Psoas muscle (tissue), 8 donors: Measurements from ENCODE around the gene PGLYRP2. TPM values are rescaled to one million over a fixed set of nuclear protein-coding genes. Genes with fewer than 3 reads are reported as not detected.

ENCODE experiments used
- ATAC-seq, 4 donors: fragments of 200-7000 bp; cut with Tn5 transposase; one replicate each; pipeline ENCODE4 v1.9.1; 2020; ENCODE audit warnings: moderate library complexity in 3 of 4, mild to moderate bottlenecking in 2 of 4
- DNase-seq, 2 donors: peaks; one replicate each; pipeline ENCODE4 v3.0.0-alpha.2; 2020
- H3K27ac ChIP-seq: fragments of 200-600 bp; one replicate; pipeline ENCODE4 v1.8.0; 2022
- H3K27me3 ChIP-seq, 3 donors: fragments of 200-600 bp in 1 of 3; one replicate each; pipeline versions ENCODE4 v1.6.1 to v1.8.0; 2013 to 2022; ENCODE audit warnings: low read length in 2 of 3, mild to moderate bottlenecking in 2 of 3, moderate library complexity in 1 of 3; ENCODE audit not compliant: insufficient read depth in 3 of 3
- H3K36me3 ChIP-seq, 2 donors: fragments of 200-600 bp in 1 of 2; one replicate each; pipeline versions ENCODE4 v1.6.1 to v1.8.0; 2013 to 2022; ENCODE audit warnings: low read depth in 1 of 2, mild to moderate bottlenecking in 1 of 2, moderate library complexity in 1 of 2; ENCODE audit not compliant: insufficient read depth in 1 of 2
- H3K4me1 ChIP-seq: fragments of 200-600 bp; one replicate; pipeline ENCODE4 v1.8.0; 2022
- H3K4me3 ChIP-seq: fragments of 200-600 bp; one replicate; pipeline ENCODE4 v1.8.0; 2022; ENCODE audit warnings: mild to moderate bottlenecking
- H3K9me3 ChIP-seq: fragments of 200-600 bp; one replicate; pipeline ENCODE4 v1.8.0; 2022
- WGBS, 3 donors: extraction: QIAGEN DNeasy Blood & Tissue Kit; methylation state at CpG; one replicate each; pipeline versions ENCODE4 v1.1.6 to v1.1.7; 2013; 5-methylcytosine and 5-hydroxymethylcytosine counted together
- intact Hi-C, 2 donors: fragments of 100-400 bp; cut with DNase I; formaldehyde crosslinking; loops; one replicate each; pipeline versions ENCODE4 v1.11.0 to v1.14.2; 2022
- polyA plus RNA-seq, 3 donors: library from polyadenylated mRNA; stranded (reverse); fragments of 200-250 nt; gene quantifications; one replicate each; pipeline ENCODE4 v1.2.3, GENCODE V29; 2013
- total RNA-seq, 4 donors: library from RNA; stranded (reverse); fragmentation: NEBNext Ultra II Directional in 2 of 4; extraction: Animal tissue kit (Norgen Biotek cat#: 25700) in 2 of 4; gene quantifications; one replicate each; pipeline versions ENCODE4 v1.2.1 to v1.2.4, GENCODE V29; 2021 to 2023
- TF ChIP-seq, protein P1 (sequence below): fragments of 200-600 bp; IDR thresholded peaks from one replicate; pipeline ENCODE4 v1.8.0; 2022; ENCODE audit warnings: antibody characterized with exemption
- donor health status: healthy with polysubstance abuse.
- donor health status: DM: no; HTN: no; CAD: no; lungs with moderate emphysema.
- donor health status: Bipolar disorder and iron deficiency.
- donor health status: healthy.
- donor health status: DM: yes; HTN: yes; CAD: no.
- donor health status: DM: no; HTN: no; CAD: no.
- donor health status: DM: no; HTN: no; CAD: no.
- donor health status: DM: yes; HTN: yes; CAD: no.

PGLYRP2 gene
- total and polyA plus RNA-seq, 7 donors = not detected

DNA sequence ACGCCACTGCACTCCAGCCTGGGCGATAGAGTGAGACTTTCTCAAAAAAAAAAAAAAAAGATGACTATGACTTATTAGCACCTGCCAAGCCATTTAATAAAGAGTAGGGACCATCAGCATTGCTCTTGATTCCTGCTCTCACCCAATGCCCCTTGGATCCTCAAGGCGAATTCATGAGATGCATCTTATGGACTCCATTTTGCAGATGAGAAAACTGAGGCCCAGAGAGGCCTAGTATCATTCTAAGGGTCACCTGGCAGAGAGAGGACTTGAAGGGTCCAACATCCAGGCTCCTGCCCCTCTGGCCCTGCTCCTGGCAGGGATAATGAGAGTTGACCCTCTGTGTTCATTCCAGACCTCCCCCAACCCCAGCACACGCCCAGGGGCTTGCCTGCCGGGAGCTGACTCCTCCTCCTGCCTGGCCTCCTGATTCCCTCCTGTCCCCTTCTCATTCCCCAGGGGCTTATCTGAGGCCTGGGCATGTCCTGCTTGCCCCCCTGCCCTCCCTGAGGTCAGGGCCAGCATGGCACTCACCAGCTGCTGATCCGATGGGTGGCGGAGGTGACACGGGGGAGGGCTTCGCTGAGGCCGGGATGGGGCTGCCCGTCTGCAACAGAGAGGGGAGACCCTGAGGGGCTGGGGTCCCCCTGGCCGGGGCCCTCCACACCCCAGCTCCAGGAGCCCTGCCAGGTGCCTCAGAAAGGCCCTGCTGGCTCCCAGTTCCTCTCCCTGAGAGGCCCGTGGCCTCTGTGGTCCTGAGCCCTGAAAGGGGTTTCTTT, 37.0 kb downstream of the PGLYRP2 start:
- DNase-seq (peak in 1 of 2 donors; percentile 37), ATAC-seq (no peak)
- TF ChIP-seq, protein P1, sequence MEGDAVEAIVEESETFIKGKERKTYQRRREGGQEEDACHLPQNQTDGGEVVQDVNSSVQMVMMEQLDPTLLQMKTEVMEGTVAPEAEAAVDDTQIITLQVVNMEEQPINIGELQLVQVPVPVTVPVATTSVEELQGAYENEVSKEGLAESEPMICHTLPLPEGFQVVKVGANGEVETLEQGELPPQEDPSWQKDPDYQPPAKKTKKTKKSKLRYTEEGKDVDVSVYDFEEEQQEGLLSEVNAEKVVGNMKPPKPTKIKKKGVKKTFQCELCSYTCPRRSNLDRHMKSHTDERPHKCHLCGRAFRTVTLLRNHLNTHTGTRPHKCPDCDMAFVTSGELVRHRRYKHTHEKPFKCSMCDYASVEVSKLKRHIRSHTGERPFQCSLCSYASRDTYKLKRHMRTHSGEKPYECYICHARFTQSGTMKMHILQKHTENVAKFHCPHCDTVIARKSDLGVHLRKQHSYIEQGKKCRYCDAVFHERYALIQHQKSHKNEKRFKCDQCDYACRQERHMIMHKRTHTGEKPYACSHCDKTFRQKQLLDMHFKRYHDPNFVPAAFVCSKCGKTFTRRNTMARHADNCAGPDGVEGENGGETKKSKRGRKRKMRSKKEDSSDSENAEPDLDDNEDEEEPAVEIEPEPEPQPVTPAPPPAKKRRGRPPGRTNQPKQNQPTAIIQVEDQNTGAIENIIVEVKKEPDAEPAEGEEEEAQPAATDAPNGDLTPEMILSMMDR = no peak
- Histone ChIP-seq H3K4me1 (peaks cover 38% of the 10 kb centered on the region), H3K27me3 (no peaks in the 10 kb centered on the region), H3K27ac (no peak overlapping the region), H3K36me3 (no peaks in the 10 kb centered on the region), H3K9me3 (no peaks in the 10 kb centered on the region), H3K4me3 (no peak overlapping the region)
- intact Hi-C loops = no loop called here
- 75 to 86% (median 81%) methylated on average over 12 to 13 of the region's 13 CpGs for WGBS, 3 donors

DNA sequence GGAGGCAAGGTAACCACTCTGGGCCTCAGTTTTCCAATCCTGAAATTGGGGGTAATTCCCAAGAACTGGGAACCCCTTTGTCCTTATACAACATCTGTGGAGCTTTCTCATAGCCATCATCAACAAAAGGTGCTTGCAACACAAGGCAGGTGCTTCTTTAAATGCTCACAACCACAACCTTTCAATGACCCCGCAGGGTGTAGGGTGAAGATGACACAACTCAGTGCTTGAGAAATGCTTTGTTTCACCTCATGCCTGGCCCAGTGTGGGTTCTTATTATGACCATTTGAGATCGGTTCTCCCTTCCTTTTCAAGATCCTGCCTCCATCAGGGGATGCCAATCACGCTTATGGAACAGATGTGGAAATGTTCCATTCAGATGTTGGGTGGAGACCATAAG, 38.0 kb downstream of the PGLYRP2 start:
- no peak for ATAC-seq
- TF ChIP-seq, protein P1 = no peak
- H3K4me1 ChIP-seq = peaks cover 39% of the 10 kb centered on the region

DNA sequence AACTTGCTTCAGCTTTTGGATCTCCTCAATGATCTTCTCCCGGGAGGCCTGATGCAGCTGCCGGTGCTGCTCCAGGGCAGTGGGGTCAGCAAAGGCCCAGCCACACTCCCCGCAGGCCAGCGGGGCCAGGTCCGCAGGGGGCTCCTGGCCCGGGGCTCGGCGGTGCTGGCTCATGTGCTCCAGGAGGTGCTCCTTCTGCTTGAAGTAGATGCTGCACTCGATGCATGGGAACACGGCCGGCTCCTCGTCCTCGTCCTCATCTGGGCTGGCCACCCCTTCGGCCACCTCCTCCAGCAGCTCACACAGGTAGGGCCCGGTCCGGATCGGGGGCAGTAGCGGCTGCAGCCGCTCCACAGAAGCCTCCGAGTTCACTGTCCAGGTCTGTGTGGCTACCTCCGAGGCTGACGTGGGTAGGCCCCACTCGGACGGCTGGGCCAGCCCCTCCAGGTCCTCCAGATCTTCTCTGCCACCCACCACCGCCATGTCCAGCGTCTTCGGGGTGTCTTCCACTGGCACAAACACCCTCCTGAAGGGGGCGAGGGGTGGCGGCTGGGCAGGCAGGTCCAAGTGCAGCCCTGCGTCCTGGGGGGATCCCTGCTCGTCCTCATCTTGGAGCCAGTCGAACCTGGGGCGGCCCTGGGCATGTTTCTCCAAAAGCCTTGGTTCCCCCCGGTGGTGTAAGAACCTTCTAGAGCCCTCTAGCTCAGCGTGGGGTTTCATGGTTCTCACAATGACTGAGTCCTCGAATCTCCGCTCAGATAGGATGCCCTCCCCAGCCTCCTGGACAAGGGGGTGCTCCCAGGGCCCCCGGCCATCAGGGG, 39.3 kb downstream of the PGLYRP2 start:
- TF ChIP-seq, protein P1 = no peak
- Histone ChIP-seq H3K4me1 (peaks cover 28% of the 10 kb centered on the region), H3K9me3 (no peaks in the 10 kb centered on the region), H3K4me3 (no peak overlapping the region), H3K27me3 (no peaks in the 10 kb centered on the region), H3K27ac (no peak overlapping the region), H3K36me3 (no peaks in the 10 kb centered on the region)
- DNase-seq (peak in 1 of 2 donors; percentile 42), ATAC-seq (no peak)
- intact Hi-C loops = loop anchor here in 1 of 2 donors (10.0 kb wide), 1 partner anchor 185 kb away; no protein-coding TSS in a partner anchor
- 79 to 82% (median 80%) methylated on average over 29 to 38 of the region's 38 CpGs for WGBS, 3 donors

More for the DNA sequence above, 38.0 kb downstream of the PGLYRP2 start:
- DNase-seq = no peak
- no peaks in the 10 kb centered on the region for H3K9me3 ChIP-seq
- intact Hi-C loops = no loop called here
- WGBS, 3 donors = 82 to 91% (median 83%) methylated on average over 3 of the region's 3 CpGs
- no peak overlapping the region for H3K4me3 ChIP-seq
- no peak overlapping the region for H3K27ac ChIP-seq
- no peaks in the 10 kb centered on the region for H3K36me3 ChIP-seq
- H3K27me3 ChIP-seq = no peaks in the 10 kb centered on the region

DNA sequence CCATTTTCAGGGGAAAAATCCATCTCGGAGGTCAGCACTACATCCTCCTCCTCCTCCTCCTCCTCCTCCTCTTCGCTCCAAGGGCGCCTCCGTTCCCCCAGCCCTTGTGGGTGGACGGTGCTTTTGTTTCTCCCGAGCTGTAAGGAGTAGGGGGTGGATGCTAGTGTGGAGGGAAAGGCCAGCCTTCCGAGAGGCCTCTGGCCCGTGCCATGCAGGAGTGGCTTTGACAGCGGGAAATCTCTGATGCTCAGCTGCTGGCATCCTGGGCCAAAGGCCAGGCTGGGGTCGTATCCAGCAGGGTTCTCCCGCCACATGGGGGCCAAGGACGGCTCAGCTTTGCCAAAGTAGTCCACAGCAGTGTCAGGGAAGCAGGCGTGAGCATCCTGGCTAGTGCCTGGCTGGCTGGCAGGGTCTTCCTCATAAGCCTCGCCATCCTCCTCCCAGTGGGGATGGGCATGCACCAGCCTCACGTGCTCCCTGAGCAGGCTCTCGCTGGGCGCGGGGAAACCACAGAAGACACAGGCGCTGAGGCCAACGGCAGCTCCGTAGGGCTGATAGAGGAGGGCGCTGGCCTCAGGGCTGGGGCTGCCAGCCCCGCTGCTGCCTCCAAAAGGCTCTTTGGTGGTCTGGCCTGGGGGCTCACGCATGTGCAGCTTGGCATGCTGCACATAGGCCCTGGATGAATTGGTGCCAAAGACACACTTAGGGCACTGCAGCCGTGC, 40.1 kb downstream of the PGLYRP2 start:
- Histone ChIP-seq H3K4me3 (no peak overlapping the region), H3K9me3 (no peaks in the 10 kb centered on the region), H3K4me1 (peaks cover 20% of the 10 kb centered on the region), H3K36me3 (no peaks in the 10 kb centered on the region), H3K27ac (no peak overlapping the region), H3K27me3 (no peaks in the 10 kb centered on the region)
- 52 to 66% (median 56%) methylated on average over 25 of the region's 25 CpGs for WGBS, 3 donors
- TF ChIP-seq, protein P1 = no peak
- ATAC-seq = no peak
- DNase-seq = peak in 1 of 2 donors; percentile 56
- intact Hi-C loops = loop anchor here in 1 of 2 donors (10.0 kb wide), 1 partner anchor 184 kb away; no protein-coding TSS in a partner anchor
